ENCODE measurements around the gene UBE2A. TPM values are rescaled to one million over a fixed set of nuclear protein-coding genes. Genes with fewer than 3 reads are reported as not detected.

UBE2A gene
- total and polyA plus RNA-seq, 8 donors, result 60.4 to 100 (median 91.5) TPM

GRCh38 chrX:119539872-119540271 lies 34.5 kb upstream of the UBE2A start:
- ATAC-seq, result no peak
- TF ChIP-seq CTCF (IDR thresholded peaks at IDR 0.05), result no peak
- H3K4me3 ChIP-seq, result no peak overlapping the region
- no peak for DNase-seq
- no peak overlapping the region for H3K27ac ChIP-seq
- H3K27me3 ChIP-seq, result no peaks in the 10 kb centered on the region
- no peaks in the 10 kb centered on the region for H3K9me3 ChIP-seq
- peaks cover 0 to 15% of the 10 kb centered on the region in 2 donors for H3K36me3 ChIP-seq
- no peaks in the 10 kb centered on the region for H3K4me1 ChIP-seq
- intact Hi-C loops (cut with DNase I), result no loop called here

- no peak for TF ChIP-seq CTCF (IDR thresholded peaks at IDR 0.05)
- Histone ChIP-seq H3K27me3 (no peaks in the 10 kb centered on the region), H3K36me3 (peaks cover 0 to 15% of the 10 kb centered on the region in 2 donors), H3K4me3 (no peak overlapping the region), H3K4me1 (no peaks in the 10 kb centered on the region), H3K9me3 (no peaks in the 10 kb centered on the region), H3K27ac (no peak overlapping the region)
- ATAC-seq (no peak), DNase-seq (no peak)
- intact Hi-C loops (cut with DNase I), result no loop called here
Observed at GRCh38 chrX:119541188-119541587, 33.2 kb upstream of the UBE2A start.

- Histone ChIP-seq H3K4me3 (no peak overlapping the region), H3K9me3 (no peaks in the 10 kb centered on the region), H3K36me3 (no peaks in the 10 kb centered on the region), H3K27ac (no peak overlapping the region), H3K4me1 (no peaks in the 10 kb centered on the region), H3K27me3 (no peaks in the 10 kb centered on the region)
- DNase-seq (no peak), ATAC-seq (no peak)
- TF ChIP-seq CTCF (IDR thresholded peaks at IDR 0.05), result no peak
- intact Hi-C loops (cut with DNase I), result no loop called here
Observed at GRCh38 chrX:119549327-119550016, 24.9 kb upstream of the UBE2A start.

- H3K9me3 ChIP-seq, result no peaks in the 10 kb centered on the region
- no peaks in the 10 kb centered on the region for H3K27me3 ChIP-seq
- intact Hi-C loops (cut with DNase I), result no loop called here
- no peaks in the 10 kb centered on the region for H3K36me3 ChIP-seq
- no peak overlapping the region for H3K27ac ChIP-seq
- H3K4me1 ChIP-seq, result no peaks in the 10 kb centered on the region
- no peak for DNase-seq
- no peak overlapping the region for H3K4me3 ChIP-seq
- no peak for TF ChIP-seq CTCF (IDR thresholded peaks at IDR 0.05)
- ATAC-seq, result no peak
Observed at GRCh38 chrX:119552508-119552907, 21.9 kb upstream of the UBE2A start.

- no peaks in the 10 kb centered on the region for H3K27me3 ChIP-seq
- DNase-seq, result peak; percentile 85 to 92 (median 90)
- ATAC-seq, result peak; percentile 96
- no peaks in the 10 kb centered on the region for H3K36me3 ChIP-seq
- intact Hi-C loops (cut with DNase I), result no loop called here
- H3K27ac ChIP-seq, result peak within 1 kb of the TSS; percentile 37 to 58
- peaks cover 0 to 13% of the 10 kb centered on the region in 2 donors for H3K4me1 ChIP-seq
- no peaks in the 10 kb centered on the region for H3K9me3 ChIP-seq
- no peak for TF ChIP-seq CTCF (IDR thresholded peaks at IDR 0.05)
- peak within 1 kb of the TSS; percentile 29 to 50 for H3K4me3 ChIP-seq
Observed at GRCh38 chrX:119565107-119565663, 9.2 kb upstream of the UBE2A start, which contains the start of gene STEEP1. Gene STEEP1, minus strand, starts transcription at chrX:119565409. Its CDS starts 54 bp downstream, at chrX:119565355.
